ENCODE data around the gene CST7.

The CST7 gene

GRCh38 chr20:24935766-24936525, 13.1 kb upstream of the CST7 start:
- no peak for TF ChIP-seq CTCF (IDR thresholded peaks at IDR 0.05; ENCODE audit: low read depth, low read length, missing control alignments)
- H3K4me3 ChIP-seq (ENCODE audit: low read depth, low read length) = no peak overlapping the region
- DNase-seq (ENCODE audit: low read depth) = no peak
- in situ Hi-C loops (cut with HindIII; ENCODE audit: low sequenced_read_pairs) = no loop called here

DNA sequence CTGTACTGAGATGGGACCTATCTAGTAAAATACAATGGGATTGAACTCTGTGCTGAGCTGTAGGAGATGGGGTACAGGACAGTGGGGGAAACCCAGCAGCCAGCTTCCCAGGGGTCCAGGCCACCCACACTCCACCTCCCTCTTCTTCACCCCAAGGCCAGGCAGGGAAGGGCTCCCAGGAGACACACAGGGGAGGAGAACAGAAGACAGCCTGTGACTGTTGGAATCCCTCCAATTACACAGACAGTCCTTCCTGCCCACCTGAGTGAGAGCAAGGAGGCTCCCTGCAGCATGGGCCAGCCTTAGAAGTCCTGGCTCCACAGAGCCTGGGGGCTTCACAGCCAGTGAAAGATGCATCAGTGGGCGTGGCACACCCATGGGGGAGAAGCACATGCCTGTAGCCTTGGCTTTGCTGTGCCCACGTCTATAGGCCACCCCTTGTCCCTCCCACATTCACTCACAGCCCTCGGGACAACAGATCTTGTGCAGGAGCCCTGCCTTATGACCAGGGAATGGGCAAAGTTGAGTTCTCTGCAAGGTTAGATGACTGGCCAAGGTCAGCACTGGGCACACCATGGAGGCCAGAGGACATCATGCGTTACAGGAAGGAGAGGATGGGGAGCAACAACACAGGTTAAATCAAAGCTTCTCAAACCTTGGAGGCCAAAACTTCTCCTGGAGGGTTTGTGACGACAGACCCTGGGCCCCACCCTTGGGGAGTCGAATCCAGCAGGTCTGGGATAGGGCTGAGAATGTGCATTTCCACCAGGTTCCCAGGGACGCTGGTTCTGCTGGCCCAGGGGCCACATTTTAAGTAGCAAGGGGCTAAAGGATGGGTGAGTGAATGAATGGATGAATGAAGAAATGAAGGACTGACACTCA, 12.3 kb upstream of the CST7 start:
- no peak for TF ChIP-seq CTCF (IDR thresholded peaks at IDR 0.05; ENCODE audit: low read depth, low read length, missing control alignments)
- in situ Hi-C loops (cut with HindIII; ENCODE audit: low sequenced_read_pairs) = no loop called here
- no peak for DNase-seq (ENCODE audit: low read depth)
- no peak overlapping the region for H3K4me3 ChIP-seq (ENCODE audit: low read depth, low read length)

DNA sequence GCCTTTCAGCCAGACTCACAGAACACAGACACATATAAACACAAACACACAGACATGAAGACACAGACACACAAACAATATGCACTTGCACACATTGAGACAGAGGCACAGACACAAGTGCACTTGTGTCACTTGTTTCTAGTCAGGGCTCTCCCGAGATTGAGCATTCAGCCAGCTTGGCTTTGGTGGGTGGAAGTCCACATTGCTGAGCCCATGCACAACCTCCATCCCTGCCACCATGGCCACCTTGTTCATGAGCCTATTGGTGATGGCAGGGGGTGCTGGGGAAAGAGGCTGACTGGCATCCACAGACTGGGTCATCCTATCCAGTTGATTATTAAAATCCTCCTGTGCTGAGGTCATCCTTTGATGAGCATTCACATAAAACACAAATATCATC, 11.5 kb upstream of the CST7 start:
- H3K4me3 ChIP-seq (ENCODE audit: low read depth, low read length) = no peak overlapping the region
- TF ChIP-seq CTCF (IDR thresholded peaks at IDR 0.05; ENCODE audit: low read depth, low read length, missing control alignments) = no peak
- DNase-seq (ENCODE audit: low read depth) = no peak
- in situ Hi-C loops (cut with HindIII; ENCODE audit: low sequenced_read_pairs) = no loop called here

GRCh38 chr20:24938498-24938897, 10.6 kb upstream of the CST7 start:
- in situ Hi-C loops (cut with HindIII; ENCODE audit: low sequenced_read_pairs) = no loop called here

GRCh38 chr20:24939036-24939435, 10.0 kb upstream of the CST7 start:
- TF ChIP-seq CTCF (IDR thresholded peaks at IDR 0.05; ENCODE audit: low read depth, low read length, missing control alignments) = no peak
- no peak for DNase-seq (ENCODE audit: low read depth)
- H3K4me3 ChIP-seq (ENCODE audit: low read depth, low read length) = no peak overlapping the region
- in situ Hi-C loops (cut with HindIII; ENCODE audit: low sequenced_read_pairs) = no loop called here

More at GRCh38 chr20:24938498-24938897, 10.6 kb upstream of the CST7 start:
- H3K4me3 ChIP-seq (ENCODE audit: low read depth, low read length) = no peak overlapping the region
- TF ChIP-seq CTCF (IDR thresholded peaks at IDR 0.05; ENCODE audit: low read depth, low read length, missing control alignments) = no peak
- no peak for DNase-seq (ENCODE audit: low read depth)

- in situ Hi-C loops (cut with HindIII; ENCODE audit: low sequenced_read_pairs) = no loop called here
- no peak overlapping the region for H3K4me3 ChIP-seq (ENCODE audit: low read depth, low read length)
- no peak for TF ChIP-seq CTCF (IDR thresholded peaks at IDR 0.05; ENCODE audit: low read depth, low read length, missing control alignments)
- DNase-seq (ENCODE audit: low read depth) = no peak
These were observed 6.4 kb upstream of the CST7 start for GRCh38 chr20:24942679-24943078.

Measured in astrocyte of the cerebellum (primary cell).